Upper lobe of left lung (tissue), 6 donors: ENCODE results near the gene VAT1L. TPM values are rescaled to one million over a fixed set of nuclear protein-coding genes. Genes with fewer than 3 reads are reported as not detected.

Experiments
- ATAC-seq, 2 donors: fragments of 200-7000 bp; cut with Tn5 transposase; one replicate each; pipeline ENCODE4 v1.9.1; 2022; ENCODE audit warnings: mild to moderate bottlenecking in 2 of 2, moderate library complexity in 2 of 2; ENCODE audit not compliant: low FRiP score in 2 of 2
- DNase-seq, 2 donors: peaks; one replicate each; pipeline ENCODE4 v3.0.0-alpha.2; 2019 to 2020
- H3K27ac ChIP-seq, 4 donors: fragments of 200-600 bp; sonication (generic); one replicate each; pipeline ENCODE4 v1.5.1; 2016 to 2019
- H3K27me3 ChIP-seq, 4 donors: fragments of 200-600 bp; sonication (generic); one replicate each; pipeline ENCODE4 v1.5.1; 2017 to 2019
- H3K36me3 ChIP-seq, 4 donors: fragments of 200-600 bp; sonication (generic); one replicate each; pipeline ENCODE4 v1.5.1; 2016 to 2019
- H3K4me1 ChIP-seq, 4 donors: fragments of 200-600 bp; sonication (generic); one replicate each; pipeline ENCODE4 v1.5.1; 2018 to 2019
- H3K4me3 ChIP-seq, 4 donors: fragments of 200-600 bp; sonication (generic); one replicate each; pipeline ENCODE4 v1.5.1; 2017 to 2019; ENCODE audit warnings: mild to moderate bottlenecking in 2 of 4, moderate library complexity in 1 of 4
- H3K9me3 ChIP-seq, 4 donors: fragments of 200-600 bp; sonication (generic); one replicate each; pipeline ENCODE4 v1.5.1; 2018 to 2019
- EP300 ChIP-seq, 4 donors: sonication (generic); formaldehyde crosslinking; IDR thresholded peaks; one replicate each; pipeline ENCODE4 v1.5.1; 2017; ENCODE audit warnings: antibody characterized with exemption in 4 of 4, control low read depth in 2 of 4
- POLR2A ChIP-seq, 4 donors: fragments of 450-650 bp; IDR thresholded peaks; one replicate each; pipeline ENCODE4 v1.5.1; 2016 to 2017; ENCODE audit warnings: antibody characterized with exemption in 4 of 4, mild to moderate bottlenecking in 2 of 4
- POLR2AphosphoS5 ChIP-seq, 2 donors: sonication (generic); formaldehyde crosslinking; IDR thresholded peaks; one replicate each; pipeline ENCODE4 v1.5.1; 2017; ENCODE audit warnings: antibody characterized with exemption in 2 of 2
- WGBS, 2 donors: methylation state at CpG; one replicate each; pipeline ENCODE4 v1.1.5; 2017 to 2018; 5-methylcytosine and 5-hydroxymethylcytosine counted together
- total RNA-seq, 6 donors: library from RNA; depleted of rRNA in 4 of 6; stranded (reverse); fragments of >200 nt in 4 of 6; gene quantifications; one replicate each; pipeline versions ENCODE4 v1.1.0 to v1.2.1, GENCODE V29; 2016 to 2021
- TF ChIP-seq, protein P1 (sequence below), 6 experiments: fragments of 450-650 bp in 4 of 6; fragments of 200-600 bp in 2 of 6; sonication (generic) in 2 of 6; IDR thresholded peaks; one replicate each; pipeline ENCODE4 v1.5.1; 2016 to 2019; ENCODE audit warnings: antibody characterized with exemption in 6 of 6
- donor health status: DM: no; HTN: no; CAD: no; lungs with moderate emphysema.
- donor health status: DM: no; HTN: yes; CAD: no; lungs with severe emphysema.

VAT1L gene
- total RNA-seq, 6 donors from 2014 or later: under 0.01 to 0.59 (median 0.27) TPM; not detected in 2

- 70 to 71% methylated on average over 9 to 10 of the region's 10 CpGs for WGBS, 2 donors
- no peaks in the 10 kb centered on the region for H3K4me1 ChIP-seq
- H3K36me3 ChIP-seq: no peaks in the 10 kb centered on the region
- peaks cover 0 to 9% (median 8%) of the 10 kb centered on the region in 4 donors for H3K9me3 ChIP-seq
- ATAC-seq (no peak), DNase-seq (no peak)
- H3K27ac ChIP-seq: no peak overlapping the region
- H3K27me3 ChIP-seq: no peaks in the 10 kb centered on the region
- no peak overlapping the region for H3K4me3 ChIP-seq
- TF ChIP-seq EP300 (IDR thresholded peaks at IDR 0.05): no peak
- TF ChIP-seq, protein P1, sequence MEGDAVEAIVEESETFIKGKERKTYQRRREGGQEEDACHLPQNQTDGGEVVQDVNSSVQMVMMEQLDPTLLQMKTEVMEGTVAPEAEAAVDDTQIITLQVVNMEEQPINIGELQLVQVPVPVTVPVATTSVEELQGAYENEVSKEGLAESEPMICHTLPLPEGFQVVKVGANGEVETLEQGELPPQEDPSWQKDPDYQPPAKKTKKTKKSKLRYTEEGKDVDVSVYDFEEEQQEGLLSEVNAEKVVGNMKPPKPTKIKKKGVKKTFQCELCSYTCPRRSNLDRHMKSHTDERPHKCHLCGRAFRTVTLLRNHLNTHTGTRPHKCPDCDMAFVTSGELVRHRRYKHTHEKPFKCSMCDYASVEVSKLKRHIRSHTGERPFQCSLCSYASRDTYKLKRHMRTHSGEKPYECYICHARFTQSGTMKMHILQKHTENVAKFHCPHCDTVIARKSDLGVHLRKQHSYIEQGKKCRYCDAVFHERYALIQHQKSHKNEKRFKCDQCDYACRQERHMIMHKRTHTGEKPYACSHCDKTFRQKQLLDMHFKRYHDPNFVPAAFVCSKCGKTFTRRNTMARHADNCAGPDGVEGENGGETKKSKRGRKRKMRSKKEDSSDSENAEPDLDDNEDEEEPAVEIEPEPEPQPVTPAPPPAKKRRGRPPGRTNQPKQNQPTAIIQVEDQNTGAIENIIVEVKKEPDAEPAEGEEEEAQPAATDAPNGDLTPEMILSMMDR (IDR thresholded peaks at IDR 0.05): no peak
- no peak for TF ChIP-seq POLR2AphosphoS5 (IDR thresholded peaks at IDR 0.05)
- TF ChIP-seq POLR2A (IDR thresholded peaks at IDR 0.05): no peak
Measured at GRCh38 chr16:77998350-77999023, 210.1 kb downstream of the VAT1L start.

- Histone ChIP-seq H3K36me3 (no peaks in the 10 kb centered on the region), H3K27ac (no peak overlapping the region), H3K27me3 (no peaks in the 10 kb centered on the region), H3K4me3 (no peak overlapping the region), H3K4me1 (no peaks in the 10 kb centered on the region), H3K9me3 (no peaks in the 10 kb centered on the region)
- 69 to 78% methylated on average over 4 of the region's 4 CpGs for WGBS, 2 donors
- no peak for TF ChIP-seq EP300 (IDR thresholded peaks at IDR 0.05)
- TF ChIP-seq POLR2A (IDR thresholded peaks at IDR 0.05): no peak
- TF ChIP-seq, protein P1 (IDR thresholded peaks at IDR 0.05): no peak
- TF ChIP-seq POLR2AphosphoS5 (IDR thresholded peaks at IDR 0.05): no peak
- DNase-seq (no peak), ATAC-seq (no peak)
Measured at GRCh38 chr16:78001451-78002025, 213.2 kb downstream of the VAT1L start.

- ATAC-seq: peak; percentile 88 to 93
- H3K9me3 ChIP-seq: no peaks in the 10 kb centered on the region
- TF ChIP-seq, protein P1 (IDR thresholded peaks at IDR 0.05): peak; percentile 68 to 85 (median 74)
- TF ChIP-seq POLR2A (IDR thresholded peaks at IDR 0.05) (no peak), POLR2AphosphoS5 (IDR thresholded peaks at IDR 0.05) (no peak), EP300 (IDR thresholded peaks at IDR 0.05) (no peak)
- H3K27ac ChIP-seq: no peak overlapping the region
- H3K4me1 ChIP-seq: no peaks in the 10 kb centered on the region
- H3K4me3 ChIP-seq: no peak overlapping the region
- DNase-seq: peak in 1 of 2 donors; percentile 76
- H3K27me3 ChIP-seq: no peaks in the 10 kb centered on the region
- WGBS, 2 donors: 17 to 18% methylated on average over 11 of the region's 11 CpGs
- no peaks in the 10 kb centered on the region for H3K36me3 ChIP-seq
Measured at GRCh38 chr16:78002915-78003538, 214.7 kb downstream of the VAT1L start.

DNA sequence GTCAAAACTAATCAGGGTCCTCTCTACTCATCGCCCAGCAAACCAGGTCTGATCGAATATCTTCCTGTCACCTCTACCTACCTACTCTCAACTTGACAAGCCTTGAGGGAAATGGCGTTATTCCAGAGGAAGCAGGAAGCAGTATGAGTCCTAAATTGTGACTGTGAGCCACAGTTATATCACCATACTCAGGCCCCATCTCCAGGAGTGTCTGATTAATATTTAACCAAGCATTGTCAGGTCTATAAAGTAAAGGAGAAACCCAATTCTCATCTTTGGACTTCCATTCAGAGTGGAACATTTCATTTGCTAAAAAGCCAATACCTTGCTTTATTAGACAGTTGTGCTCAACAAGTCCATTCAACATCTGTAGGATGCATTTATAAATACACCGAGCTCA is 216.2 kb downstream of the VAT1L start:
- no peak for ATAC-seq
- TF ChIP-seq POLR2AphosphoS5 (IDR thresholded peaks at IDR 0.05) (no peak), EP300 (IDR thresholded peaks at IDR 0.05) (no peak), POLR2A (IDR thresholded peaks at IDR 0.05) (no peak)
- TF ChIP-seq, protein P1 (IDR thresholded peaks at IDR 0.05): no peak
- no peaks in the 10 kb centered on the region for H3K4me1 ChIP-seq

More for the DNA sequence above, 216.2 kb downstream of the VAT1L start:
- WGBS, 2 donors: 78 to 82% methylated on average over 4 of the region's 4 CpGs
- DNase-seq: no peak
- H3K27ac ChIP-seq: no peak overlapping the region
- no peak overlapping the region for H3K4me3 ChIP-seq
- no peaks in the 10 kb centered on the region for H3K36me3 ChIP-seq
- no peaks in the 10 kb centered on the region for H3K27me3 ChIP-seq
- no peaks in the 10 kb centered on the region for H3K9me3 ChIP-seq
